Parathyroid adenoma (tissue), 2 donors: ENCODE measurements around the gene GGT6.

Experiments used
- H2AFZ ChIP-seq: fragments of 300-600 bp; sonication (generic); one replicate; pipeline ENCODE4 v1.7.0; 2017; ENCODE audit warnings: antibody characterized with exemption, mild to moderate bottlenecking
- H3K27ac ChIP-seq: fragments of 300-600 bp; sonication (generic); one replicate; pipeline ENCODE4 v1.7.0; 2017
- H3K27me3 ChIP-seq: fragments of 300-600 bp; sonication (generic); one replicate; pipeline ENCODE4 v1.7.0; 2017; ENCODE audit warnings: low read length; ENCODE audit not compliant: control insufficient read depth, insufficient read depth
- H3K36me3 ChIP-seq: fragments of 300-600 bp; sonication (generic); one replicate; pipeline ENCODE4 v1.7.0; 2017; ENCODE audit warnings: low read length; ENCODE audit not compliant: control insufficient read depth, insufficient read depth
- H3K4me1 ChIP-seq: fragments of 300-600 bp; sonication (generic); one replicate; pipeline ENCODE4 v1.7.0; 2017; ENCODE audit warnings: control low read depth
- H3K4me2 ChIP-seq: fragments of 300-600 bp; sonication (generic); one replicate; pipeline ENCODE4 v1.7.0; 2017; ENCODE audit warnings: low read length
- H3K4me3 ChIP-seq: fragments of 300-600 bp; sonication (generic); one replicate; pipeline ENCODE4 v1.7.0; 2017; ENCODE audit warnings: low read depth, low read length
- H3K79me2 ChIP-seq: fragments of 300-600 bp; sonication (generic); one replicate; pipeline ENCODE4 v1.7.0; 2017; ENCODE audit warnings: control low read depth
- H3K9ac ChIP-seq: fragments of 300-600 bp; sonication (generic); one replicate; pipeline ENCODE4 v1.7.0; 2017; ENCODE audit warnings: mild to moderate bottlenecking
- H3K9me3 ChIP-seq: fragments of 300-600 bp; sonication (generic); one replicate; pipeline ENCODE4 v1.7.0; 2017; ENCODE audit warnings: low read length; ENCODE audit not compliant: control insufficient read depth
- TF ChIP-seq, protein P1 (sequence below): fragments of 300-600 bp; sonication (generic); IDR thresholded peaks from one replicate; pipeline ENCODE4 v1.7.0; 2017; ENCODE audit warnings: antibody characterized with exemption, mild to moderate bottlenecking
- donor health status: primary hyperparathyroidism.

The GGT6 gene

DNA sequence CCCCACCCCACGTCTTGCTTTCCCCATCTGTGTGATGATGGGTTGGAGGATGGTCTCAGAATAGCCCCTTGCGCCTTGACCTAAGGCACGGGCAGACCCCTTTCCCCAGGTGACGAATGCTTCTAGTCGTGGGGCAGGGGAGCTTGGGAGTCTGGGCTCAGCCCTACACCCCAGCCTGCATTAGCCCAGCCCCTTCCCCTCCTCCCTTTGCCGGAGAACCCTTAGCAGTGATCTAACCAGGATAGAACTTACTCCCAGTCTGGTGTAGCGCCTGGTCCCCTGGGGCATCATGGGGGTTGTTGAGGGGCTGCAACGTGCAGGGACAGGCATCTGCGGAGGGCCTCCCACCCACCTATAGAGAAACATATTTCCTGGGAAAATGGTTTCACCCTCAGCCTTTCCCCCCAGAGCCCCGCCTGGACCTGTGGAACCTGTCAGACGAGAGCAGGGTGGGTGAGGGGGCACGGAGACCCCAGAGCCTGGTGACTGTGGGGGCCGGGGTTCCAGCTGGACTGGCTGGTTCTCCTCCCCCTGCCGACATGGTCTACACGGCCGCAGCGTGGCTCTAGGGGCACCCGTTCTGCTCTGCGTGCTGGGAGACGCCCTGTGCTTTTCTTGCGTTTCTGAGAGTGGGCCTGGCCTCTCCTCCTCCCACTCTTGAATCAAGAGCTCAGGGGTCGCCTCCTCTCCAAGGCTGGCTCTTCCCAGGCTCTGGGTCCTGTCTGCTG lies 28.7 kb upstream of the GGT6 start:
- H3K36me3 ChIP-seq: no peaks in the 10 kb centered on the region
- no peak overlapping the region for H3K4me2 ChIP-seq
- H3K4me3 ChIP-seq: no peak overlapping the region
- no peaks in the 10 kb centered on the region for H3K9me3 ChIP-seq
- H3K4me1 ChIP-seq: no peaks in the 10 kb centered on the region
- H3K9ac ChIP-seq: no peak overlapping the region
- no peaks in the 10 kb centered on the region for H3K27me3 ChIP-seq
- H2AFZ ChIP-seq: no peak overlapping the region
- no peak overlapping the region for H3K27ac ChIP-seq
- H3K79me2 ChIP-seq: no peaks in the 10 kb centered on the region
- TF ChIP-seq, protein P1, sequence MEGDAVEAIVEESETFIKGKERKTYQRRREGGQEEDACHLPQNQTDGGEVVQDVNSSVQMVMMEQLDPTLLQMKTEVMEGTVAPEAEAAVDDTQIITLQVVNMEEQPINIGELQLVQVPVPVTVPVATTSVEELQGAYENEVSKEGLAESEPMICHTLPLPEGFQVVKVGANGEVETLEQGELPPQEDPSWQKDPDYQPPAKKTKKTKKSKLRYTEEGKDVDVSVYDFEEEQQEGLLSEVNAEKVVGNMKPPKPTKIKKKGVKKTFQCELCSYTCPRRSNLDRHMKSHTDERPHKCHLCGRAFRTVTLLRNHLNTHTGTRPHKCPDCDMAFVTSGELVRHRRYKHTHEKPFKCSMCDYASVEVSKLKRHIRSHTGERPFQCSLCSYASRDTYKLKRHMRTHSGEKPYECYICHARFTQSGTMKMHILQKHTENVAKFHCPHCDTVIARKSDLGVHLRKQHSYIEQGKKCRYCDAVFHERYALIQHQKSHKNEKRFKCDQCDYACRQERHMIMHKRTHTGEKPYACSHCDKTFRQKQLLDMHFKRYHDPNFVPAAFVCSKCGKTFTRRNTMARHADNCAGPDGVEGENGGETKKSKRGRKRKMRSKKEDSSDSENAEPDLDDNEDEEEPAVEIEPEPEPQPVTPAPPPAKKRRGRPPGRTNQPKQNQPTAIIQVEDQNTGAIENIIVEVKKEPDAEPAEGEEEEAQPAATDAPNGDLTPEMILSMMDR: no peak

DNA sequence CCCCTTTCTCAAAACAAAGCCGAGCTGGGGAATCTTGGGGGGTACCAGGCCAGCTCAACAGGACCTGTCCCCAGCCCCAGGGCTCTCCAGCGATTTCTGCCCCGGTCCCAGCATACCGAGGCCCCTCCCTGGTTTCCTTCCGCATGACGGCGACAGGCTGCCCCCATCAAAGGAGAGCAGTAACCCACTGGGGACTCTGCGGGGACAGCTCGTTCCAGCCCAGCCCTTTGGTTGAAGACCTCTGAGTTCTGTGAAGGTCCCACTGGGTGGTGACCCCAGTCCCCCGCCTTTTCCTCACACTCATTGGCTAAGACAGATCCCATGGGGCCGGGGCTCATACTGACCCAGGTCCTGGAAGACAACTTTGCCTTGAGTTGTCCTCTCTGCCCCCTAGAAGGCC lies 28.0 kb upstream of the GGT6 start:
- H3K4me1 ChIP-seq: no peaks in the 10 kb centered on the region
- no peaks in the 10 kb centered on the region for H3K36me3 ChIP-seq
- TF ChIP-seq, protein P1: no peak
- no peak overlapping the region for H3K4me3 ChIP-seq
- H3K4me2 ChIP-seq: no peak overlapping the region
- no peak overlapping the region for H2AFZ ChIP-seq
- no peaks in the 10 kb centered on the region for H3K27me3 ChIP-seq
- no peaks in the 10 kb centered on the region for H3K9me3 ChIP-seq
- H3K79me2 ChIP-seq: no peaks in the 10 kb centered on the region
- no peak overlapping the region for H3K9ac ChIP-seq
- no peak overlapping the region for H3K27ac ChIP-seq

DNA sequence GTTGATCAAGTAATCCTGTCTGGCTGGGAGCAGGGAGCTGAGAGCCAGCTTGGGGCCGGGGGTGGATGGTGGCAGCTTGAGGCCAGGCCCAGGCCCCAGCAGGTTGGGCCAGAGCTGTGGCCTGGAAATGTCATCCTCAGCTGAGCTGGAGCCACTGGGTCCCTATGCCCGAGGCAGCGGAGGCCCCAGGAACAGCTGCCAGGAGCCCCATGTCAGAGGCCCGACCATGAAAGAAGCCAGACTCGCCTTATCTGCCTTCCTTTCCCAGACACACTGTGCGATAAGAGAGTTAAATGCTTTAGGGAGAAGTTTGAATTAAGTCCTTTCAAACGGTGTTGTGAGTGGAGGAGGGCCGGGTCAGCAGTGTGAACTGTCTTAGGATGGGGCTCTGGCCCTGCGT lies 27.4 kb upstream of the GGT6 start:
- no peak overlapping the region for H3K4me3 ChIP-seq
- no peaks in the 10 kb centered on the region for H3K9me3 ChIP-seq
- H3K27ac ChIP-seq: no peak overlapping the region
- no peaks in the 10 kb centered on the region for H3K79me2 ChIP-seq
- no peak overlapping the region for H3K4me2 ChIP-seq
- TF ChIP-seq, protein P1: no peak
- H2AFZ ChIP-seq: no peak overlapping the region
- H3K27me3 ChIP-seq: no peaks in the 10 kb centered on the region
- no peaks in the 10 kb centered on the region for H3K4me1 ChIP-seq
- H3K9ac ChIP-seq: no peak overlapping the region
- H3K36me3 ChIP-seq: no peaks in the 10 kb centered on the region

DNA sequence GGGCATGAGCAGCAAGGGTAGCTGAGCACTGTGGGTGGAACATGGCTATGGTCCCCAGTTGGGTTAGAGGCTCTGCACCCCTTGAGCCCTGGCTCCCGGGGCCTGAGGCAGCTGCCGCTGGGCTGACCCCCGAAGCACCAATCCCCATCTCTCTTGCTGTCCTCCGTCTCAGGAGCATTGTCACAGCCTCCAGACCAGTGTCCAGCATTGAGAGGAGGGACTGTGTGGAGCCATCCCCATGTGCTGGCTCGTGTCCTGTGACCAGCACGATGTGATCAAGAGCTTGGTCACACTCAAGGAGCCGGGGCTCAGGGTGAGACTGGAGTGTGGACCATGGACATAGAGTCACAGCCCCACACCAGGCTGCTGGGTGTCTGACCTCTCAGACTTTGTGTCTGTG lies 26.8 kb upstream of the GGT6 start:
- TF ChIP-seq, protein P1: no peak
- no peak overlapping the region for H3K27ac ChIP-seq
- H3K79me2 ChIP-seq: no peaks in the 10 kb centered on the region
- H3K27me3 ChIP-seq: no peaks in the 10 kb centered on the region
- no peaks in the 10 kb centered on the region for H3K36me3 ChIP-seq
- no peak overlapping the region for H2AFZ ChIP-seq
- H3K4me3 ChIP-seq: no peak overlapping the region
- no peaks in the 10 kb centered on the region for H3K4me1 ChIP-seq
- H3K4me2 ChIP-seq: no peak overlapping the region
- H3K9ac ChIP-seq: no peak overlapping the region
- no peaks in the 10 kb centered on the region for H3K9me3 ChIP-seq

DNA sequence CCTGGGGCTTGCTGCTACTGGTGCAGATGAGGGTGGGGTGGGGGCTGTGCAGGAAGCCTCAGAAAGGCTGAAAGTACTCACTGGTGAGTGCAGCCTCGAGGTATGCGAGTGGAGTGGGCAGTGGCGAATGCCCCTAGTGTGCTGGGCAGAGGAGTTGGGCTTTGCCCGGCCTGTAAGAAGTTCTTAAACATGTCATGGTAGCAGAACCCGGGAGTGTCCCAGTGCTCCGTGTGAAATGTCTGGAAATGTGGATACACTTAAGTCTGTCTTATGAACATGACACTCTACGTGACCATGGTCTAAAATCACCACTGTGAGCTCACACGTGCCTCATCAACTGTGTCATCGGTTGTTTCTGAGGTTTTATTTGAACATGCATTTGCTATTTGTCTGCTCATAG lies 25.7 kb upstream of the GGT6 start:
- no peak overlapping the region for H3K4me3 ChIP-seq
- no peak overlapping the region for H3K27ac ChIP-seq
- H3K27me3 ChIP-seq: no peaks in the 10 kb centered on the region

More for the DNA sequence above, 25.7 kb upstream of the GGT6 start:
- H3K9me3 ChIP-seq: no peaks in the 10 kb centered on the region
- H3K79me2 ChIP-seq: no peaks in the 10 kb centered on the region
- H3K4me1 ChIP-seq: no peaks in the 10 kb centered on the region
- H3K9ac ChIP-seq: no peak overlapping the region
- TF ChIP-seq, protein P1: no peak
- H3K4me2 ChIP-seq: no peak overlapping the region
- H2AFZ ChIP-seq: no peak overlapping the region
- H3K36me3 ChIP-seq: no peaks in the 10 kb centered on the region
